Astrocyte of the cerebellum (primary cell): Measurements from ENCODE around the gene CENPK.

Experiments
- DNase-seq: peaks from one replicate; pipeline ENCODE4 v3.0.0-alpha.2; 2011; ENCODE audit warnings: low read depth
- H3K4me3 ChIP-seq: 2 replicates; pipeline ENCODE4 v1.5.1; 2011; ENCODE audit warnings: mild to moderate bottlenecking, low read depth, low read length, moderate library complexity
- CTCF ChIP-seq: IDR thresholded peaks from 2 replicates; pipeline ENCODE4 v1.5.1; 2012; ENCODE audit warnings: low read length, low read depth, moderate library complexity, mild to moderate bottlenecking; ENCODE audit errors: missing control alignments
- in situ Hi-C: cut with HindIII; loops from 2 replicates; pipeline ENCODE4 v1.10.0; 2017; ENCODE audit warnings: low sequenced_read_pairs

The CENPK gene

GRCh38 chr5:65553941-65554340 lies 9.0 kb downstream of the CENPK start:
- H3K4me3 ChIP-seq: no peak overlapping the region
- DNase-seq: no peak
- TF ChIP-seq CTCF: no peak
- in situ Hi-C loops: no loop called here

GRCh38 chr5:65548281-65548680 lies 14.7 kb downstream of the CENPK start:
- DNase-seq: no peak
- in situ Hi-C loops: no loop called here
- H3K4me3 ChIP-seq: no peak overlapping the region
- no peak for TF ChIP-seq CTCF

- DNase-seq: no peak
- no peak for TF ChIP-seq CTCF
- in situ Hi-C loops: no loop called here
- no peak overlapping the region for H3K4me3 ChIP-seq
These were observed 16.8 kb downstream of the CENPK start for GRCh38 chr5:65546141-65546540.

GRCh38 chr5:65544473-65544872 lies 18.5 kb downstream of the CENPK start:
- no peak overlapping the region for H3K4me3 ChIP-seq
- in situ Hi-C loops: no loop called here
- DNase-seq: no peak
- TF ChIP-seq CTCF: no peak

- DNase-seq: no peak
- in situ Hi-C loops: no loop called here
- TF ChIP-seq CTCF: no peak
- H3K4me3 ChIP-seq: no peak overlapping the region
These were observed 23.1 kb downstream of the CENPK start for GRCh38 chr5:65539827-65540226.

DNA sequence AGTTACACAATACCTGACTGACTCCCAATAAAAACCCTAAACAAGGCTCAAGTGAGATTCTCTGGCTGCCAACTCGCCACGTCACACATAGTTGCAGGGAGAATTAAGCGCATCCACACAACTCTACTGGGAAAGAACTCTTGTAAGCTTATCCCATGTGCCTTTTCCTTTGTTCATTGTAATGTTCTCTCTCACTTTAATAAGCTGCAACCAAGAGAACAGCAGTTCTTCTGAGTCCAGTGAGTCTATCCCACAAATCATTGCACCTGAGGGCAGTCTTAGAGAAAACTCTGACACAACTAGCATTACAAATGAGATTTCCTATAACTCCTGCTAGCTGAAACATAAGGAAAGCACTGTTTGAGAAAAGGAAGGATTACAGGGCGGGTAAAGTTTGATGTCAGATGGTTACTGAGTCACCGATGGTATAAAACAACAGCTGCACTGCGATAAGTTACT lies 27.4 kb downstream of the CENPK start:
- no peak for TF ChIP-seq CTCF
- H3K4me3 ChIP-seq: no peak overlapping the region
- in situ Hi-C loops: no loop called here
- DNase-seq: no peak

DNA sequence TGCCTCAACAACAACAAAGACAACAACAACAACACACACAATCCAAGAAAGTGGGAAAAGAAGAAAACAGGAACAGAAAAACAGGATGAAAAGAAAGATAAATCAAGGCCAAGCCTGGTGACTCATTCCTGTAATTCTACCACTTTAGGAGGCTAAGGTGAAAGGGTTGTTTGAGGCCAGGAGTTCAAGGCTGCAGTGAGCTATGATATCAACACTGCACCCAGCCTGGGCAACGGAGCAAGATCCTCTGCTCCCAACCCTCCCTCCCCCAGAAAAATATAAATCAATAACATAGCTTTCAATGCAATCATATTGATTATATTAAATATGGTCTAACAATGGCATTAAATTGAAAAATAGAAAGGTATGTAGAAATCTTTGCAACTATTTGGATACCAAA lies 32.1 kb downstream of the CENPK start:
- no peak for TF ChIP-seq CTCF
- H3K4me3 ChIP-seq: no peak overlapping the region
- DNase-seq: no peak
- in situ Hi-C loops: no loop called here
